WI38 (cell line): ENCODE data around the gene RFXAP.

ENCODE experiments used
- H3K4me3 ChIP-seq: 2 replicates; pipeline ENCODE4 v1.5.1; 2011; ENCODE audit warnings: low read depth, mild to moderate bottlenecking, control low read depth, low read length
- CTCF ChIP-seq: IDR thresholded peaks from 2 replicates; pipeline ENCODE4 v1.5.1; 2012; ENCODE audit warnings: low read depth, mild to moderate bottlenecking, control low read depth, low read length

RFXAP gene

GRCh38 chr13:36865265-36865664 is 46.2 kb downstream of the RFXAP start:
- no peak overlapping the region for H3K4me3 ChIP-seq
- no peak for TF ChIP-seq CTCF

DNA sequence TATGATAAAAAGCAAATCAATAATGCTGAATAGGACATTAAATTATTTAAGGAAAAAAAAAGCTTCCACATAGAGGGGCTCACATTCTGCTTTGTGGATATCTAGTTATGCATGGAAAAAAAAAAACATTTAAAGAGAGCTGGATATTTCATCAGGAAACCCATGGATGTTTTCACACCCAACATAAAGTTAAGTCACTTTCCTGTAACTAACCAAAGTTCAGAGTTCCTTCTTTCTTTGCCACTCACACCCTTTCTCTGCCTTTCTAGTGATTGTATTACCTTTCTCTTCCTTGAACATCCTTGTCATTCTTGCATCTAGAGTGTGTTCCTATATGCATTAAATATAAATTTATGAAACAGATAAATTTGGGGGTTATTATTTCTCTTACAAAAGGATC is 47.2 kb downstream of the RFXAP start:
- TF ChIP-seq CTCF: no peak
- H3K4me3 ChIP-seq: no peak overlapping the region

DNA sequence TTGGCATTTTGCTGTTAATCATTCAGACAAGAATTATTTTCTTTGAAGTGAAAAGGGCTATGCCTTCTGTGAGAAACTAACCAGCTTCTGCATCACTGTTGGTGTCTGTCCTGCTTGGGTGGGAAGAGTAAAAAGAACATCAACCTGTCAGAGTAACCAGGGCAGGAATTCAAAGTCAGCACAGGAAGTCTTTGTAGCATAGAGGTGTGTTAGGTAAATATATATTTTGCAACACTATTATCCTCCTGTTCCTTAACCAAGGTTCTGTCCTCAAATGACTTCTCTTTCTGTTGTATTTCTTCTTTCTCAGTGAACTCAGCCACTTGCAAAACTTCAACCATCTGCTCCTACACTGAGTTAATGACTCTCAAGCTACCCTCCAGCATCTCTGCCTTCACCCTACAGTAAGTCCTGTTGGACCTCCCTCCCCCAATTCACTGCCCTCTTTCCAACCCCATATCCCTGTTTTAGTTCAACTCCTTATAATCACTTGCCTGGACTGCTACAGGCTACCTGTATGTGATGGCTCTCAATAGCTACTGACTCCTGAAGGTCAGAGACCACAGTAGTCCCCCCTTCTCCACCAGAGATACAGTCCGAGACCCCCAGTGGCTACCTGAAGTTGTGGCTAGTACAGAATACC is 51.1 kb downstream of the RFXAP start:
- no peak for TF ChIP-seq CTCF
- no peak overlapping the region for H3K4me3 ChIP-seq

- no peak overlapping the region for H3K4me3 ChIP-seq
- no peak for TF ChIP-seq CTCF
Measured at GRCh38 chr13:36872621-36873020, 53.6 kb downstream of the RFXAP start.

DNA sequence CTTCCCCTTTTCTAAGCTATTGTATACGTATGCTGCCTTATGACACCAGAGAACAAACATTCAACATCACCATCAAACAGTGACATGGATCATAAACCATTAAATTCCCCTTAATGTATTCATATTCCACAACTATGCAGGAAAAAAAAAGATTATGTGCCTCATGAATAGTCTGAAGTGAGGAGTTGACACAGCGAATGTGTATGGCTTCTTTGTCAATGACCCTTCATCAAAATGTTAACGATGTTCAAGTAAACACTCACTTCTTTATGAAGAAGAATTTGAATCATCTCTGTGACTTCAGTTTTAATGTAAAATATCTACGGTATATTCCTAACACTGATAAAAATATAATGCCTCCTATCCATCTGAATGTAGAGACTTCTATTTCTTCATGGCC is 56.4 kb downstream of the RFXAP start:
- TF ChIP-seq CTCF: no peak
- H3K4me3 ChIP-seq: no peak overlapping the region

GRCh38 chr13:36875961-36876360 is 56.9 kb downstream of the RFXAP start:
- no peak overlapping the region for H3K4me3 ChIP-seq
- TF ChIP-seq CTCF: no peak
